Measurements from ENCODE around the gene SPRY1. TPM values are rescaled to one million over a fixed set of nuclear protein-coding genes. Genes with fewer than 3 reads are reported as not detected.

The SPRY1 gene
- polyA plus RNA-seq, 1 experiment: 2.1 TPM

- Histone ChIP-seq H3K36me3 (ENCODE audit: control insufficient read depth, insufficient read depth, low read length) (no peaks in the 10 kb centered on the region), H3K4me3 (ENCODE audit: low read depth, low read length) (no peak overlapping the region), H3K27me3 (ENCODE audit: control insufficient read depth, insufficient read depth, low read length) (no peaks in the 10 kb centered on the region)
- ChIA-PET POLR2A (no interaction called here), CTCF (no interaction called here)
- no peak for TF ChIP-seq CTCF (IDR thresholded peaks at IDR 0.05; ENCODE audit: insufficient read depth, low read depth, low read length)
- DNase-seq (ENCODE audit: low read depth): no peak
Observed at GRCh38 chr4:123350191-123350544, 46.4 kb upstream of the SPRY1 start.

- DNase-seq (ENCODE audit: low read depth): no peak
- no peak for TF ChIP-seq CTCF (IDR thresholded peaks at IDR 0.05; ENCODE audit: insufficient read depth, low read depth, low read length)
- ChIA-PET POLR2A (no interaction called here), CTCF (no interaction called here)
- H3K4me3 ChIP-seq (ENCODE audit: low read depth, low read length): no peak overlapping the region
- H3K27me3 ChIP-seq (ENCODE audit: control insufficient read depth, insufficient read depth, low read length): no peaks in the 10 kb centered on the region
- no peaks in the 10 kb centered on the region for H3K36me3 ChIP-seq (ENCODE audit: control insufficient read depth, insufficient read depth, low read length)
Observed at GRCh38 chr4:123350726-123351125, 45.9 kb upstream of the SPRY1 start.

GRCh38 chr4:123351713-123352112 lies 44.9 kb upstream of the SPRY1 start:
- no peaks in the 10 kb centered on the region for H3K27me3 ChIP-seq (ENCODE audit: control insufficient read depth, insufficient read depth, low read length)
- CTCF ChIA-PET: interaction anchor here (1.5 kb wide), 1 partner anchor 31 kb away, joined by 5 read pairs; no protein-coding TSS in a partner anchor
- no peaks in the 10 kb centered on the region for H3K36me3 ChIP-seq (ENCODE audit: control insufficient read depth, insufficient read depth, low read length)
- DNase-seq (ENCODE audit: low read depth): no peak
- no peak for TF ChIP-seq CTCF (IDR thresholded peaks at IDR 0.05; ENCODE audit: insufficient read depth, low read depth, low read length)
- POLR2A ChIA-PET: no interaction called here
- no peak overlapping the region for H3K4me3 ChIP-seq (ENCODE audit: low read depth, low read length)

GRCh38 chr4:123352240-123352945 lies 44.2 kb upstream of the SPRY1 start:
- ChIA-PET POLR2A (interaction anchor here (0.6 kb wide), 1 partner anchor 9 kb away, joined by 5 read pairs; no protein-coding TSS in a partner anchor), CTCF (interaction anchor here (1.5 kb wide), 1 partner anchor 32 kb away, joined by 5 read pairs; no protein-coding TSS in a partner anchor)
- peak; percentile 24 for DNase-seq (ENCODE audit: low read depth)
- no peak for TF ChIP-seq CTCF (IDR thresholded peaks at IDR 0.05; ENCODE audit: insufficient read depth, low read depth, low read length)
- Histone ChIP-seq H3K27me3 (ENCODE audit: control insufficient read depth, insufficient read depth, low read length) (no peaks in the 10 kb centered on the region), H3K36me3 (ENCODE audit: control insufficient read depth, insufficient read depth, low read length) (no peaks in the 10 kb centered on the region), H3K4me3 (ENCODE audit: low read depth, low read length) (no peak overlapping the region)

GRCh38 chr4:123352966-123353365 lies 43.6 kb upstream of the SPRY1 start:
- no peak overlapping the region for H3K4me3 ChIP-seq (ENCODE audit: low read depth, low read length)
- no peak for DNase-seq (ENCODE audit: low read depth)
- ChIA-PET POLR2A (interaction anchor here (0.6 kb wide), 1 partner anchor 8 kb away, joined by 5 read pairs; no protein-coding TSS in a partner anchor), CTCF (interaction anchor here (1.5 kb wide), 1 partner anchor 32 kb away, joined by 5 read pairs; no protein-coding TSS in a partner anchor)
- TF ChIP-seq CTCF (IDR thresholded peaks at IDR 0.05; ENCODE audit: insufficient read depth, low read depth, low read length): no peak
- no peaks in the 10 kb centered on the region for H3K27me3 ChIP-seq (ENCODE audit: control insufficient read depth, insufficient read depth, low read length)
- H3K36me3 ChIP-seq (ENCODE audit: control insufficient read depth, insufficient read depth, low read length): no peaks in the 10 kb centered on the region

All from BJ (cell line).